ENCODE results near the gene SH2D5.

The SH2D5 gene

DNA sequence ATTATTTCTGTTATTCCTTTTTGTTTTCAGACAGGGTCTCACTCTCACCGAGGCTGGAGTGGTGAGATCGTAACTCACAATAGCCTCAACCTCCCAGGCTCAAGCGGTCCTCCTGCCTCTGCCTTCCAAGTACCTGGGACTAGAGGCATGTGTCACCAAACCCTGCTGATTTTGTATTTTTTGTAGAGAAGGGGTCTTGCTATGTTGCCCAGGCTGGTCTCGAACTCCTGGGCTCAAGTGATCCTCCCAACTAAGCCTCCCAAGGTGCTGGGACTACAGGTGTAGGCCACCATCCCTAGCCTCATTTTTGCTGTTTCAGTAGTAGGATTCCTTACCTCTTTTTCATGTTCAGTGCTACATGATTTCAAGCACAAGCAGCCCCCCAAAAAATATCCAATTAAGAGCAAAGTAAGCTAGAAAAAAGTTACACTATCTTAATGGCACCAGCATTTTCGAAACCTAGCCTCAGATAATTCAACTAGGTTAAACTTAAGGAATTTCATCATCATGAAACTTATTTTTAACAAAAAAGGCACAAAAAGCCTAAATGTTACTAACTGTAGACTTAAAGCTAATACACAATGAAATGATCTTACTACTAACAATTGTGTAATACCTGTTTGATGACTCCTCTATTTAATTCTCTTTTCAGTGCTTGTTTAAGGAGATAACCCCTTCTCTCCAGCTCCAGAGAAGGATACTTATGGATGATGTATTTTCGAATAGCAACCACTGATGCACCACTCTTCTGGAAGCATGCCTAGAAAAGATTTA is 38.0 kb upstream of the SH2D5 start:
- no peak for TF ChIP-seq ZBTB20 (tag by site-specific recombination; IDR thresholded peaks at IDR 0.05)
- peak; percentile 85 for TF ChIP-seq ZNF121 (tag by site-specific recombination; IDR thresholded peaks at IDR 0.05)
- ChIA-PET CTCF (interaction anchor here (0.7 to 1.0 kb wide), 2 partner anchors 28 to 74 kb away, joined by 3 to 4 read pairs; no protein-coding TSS in a partner anchor), POLR2A (interaction anchor here (4.9 kb wide), 1 partner anchor 16 kb away, joined by 22 read pairs; the partner anchor contains the start of gene HP1BP3)

DNA sequence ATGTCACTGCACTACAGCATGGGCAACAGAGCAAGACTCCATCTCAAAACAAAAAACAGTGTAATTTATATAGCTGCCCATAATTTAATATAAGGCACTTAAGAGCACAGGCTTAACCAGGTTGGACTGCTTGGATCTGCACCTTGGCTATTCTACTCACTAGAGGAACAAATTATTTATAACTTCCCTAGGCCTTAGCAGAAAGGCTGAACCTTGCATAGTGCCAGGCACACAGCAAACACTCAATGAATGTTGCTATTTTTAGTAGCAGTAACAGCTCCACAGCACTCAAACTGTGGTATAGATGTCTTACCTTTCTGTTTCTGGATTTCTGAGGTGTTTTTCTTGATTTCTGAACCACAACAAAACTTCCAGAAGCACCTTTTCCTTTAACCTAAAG is 34.8 kb upstream of the SH2D5 start:
- TF ChIP-seq, protein P1, sequence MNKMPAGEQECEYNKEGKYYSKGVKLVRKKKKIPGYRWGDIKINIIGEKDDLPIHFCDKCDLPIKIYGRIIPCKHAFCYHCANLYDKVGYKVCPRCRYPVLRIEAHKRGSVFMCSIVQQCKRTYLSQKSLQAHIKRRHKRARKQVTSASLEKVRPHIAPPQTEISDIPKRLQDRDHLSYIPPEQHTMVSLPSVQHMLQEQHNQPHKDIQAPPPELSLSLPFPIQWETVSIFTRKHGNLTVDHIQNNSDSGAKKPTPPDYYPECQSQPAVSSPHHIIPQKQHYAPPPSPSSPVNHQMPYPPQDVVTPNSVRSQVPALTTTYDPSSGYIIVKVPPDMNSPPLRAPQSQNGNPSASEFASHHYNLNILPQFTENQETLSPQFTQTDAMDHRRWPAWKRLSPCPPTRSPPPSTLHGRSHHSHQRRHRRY (tag by site-specific recombination; IDR thresholded peaks at IDR 0.05), result no peak
- TF ChIP-seq, protein P2, sequence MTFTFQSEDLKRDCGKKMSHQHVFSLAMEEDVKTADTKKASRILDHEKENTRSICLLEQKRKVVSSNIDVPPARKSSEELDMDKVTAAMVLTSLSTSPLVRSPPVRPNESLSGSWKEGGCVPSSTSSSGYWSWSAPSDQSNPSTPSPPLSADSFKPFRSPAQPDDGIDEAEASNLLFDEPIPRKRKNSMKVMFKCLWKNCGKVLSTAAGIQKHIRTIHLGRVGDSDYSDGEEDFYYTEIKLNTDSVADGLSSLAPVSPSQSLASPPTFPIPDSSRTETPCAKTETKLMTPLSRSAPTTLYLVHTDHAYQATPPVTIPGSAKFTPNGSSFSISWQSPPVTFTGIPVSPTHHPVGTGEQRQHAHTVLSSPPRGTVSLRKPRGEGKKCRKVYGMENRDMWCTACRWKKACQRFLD (tag by site-specific recombination; IDR thresholded peaks at IDR 0.05), result no peak
- no peak for TF ChIP-seq ZNF837 (tag by site-specific recombination; IDR thresholded peaks at IDR 0.05)
- TF ChIP-seq HIC1 (tag by site-specific recombination; IDR thresholded peaks at IDR 0.05), result no peak
- TF ChIP-seq HOXD13 (CRISPR knock-in tag; IDR thresholded peaks at IDR 0.05; ENCODE audit: borderline replicate concordance), result no peak
- no peak for TF ChIP-seq ZSCAN23 (tag by site-specific recombination; IDR thresholded peaks at IDR 0.05)
- TF ChIP-seq IKZF3 (tag by site-specific recombination; IDR thresholded peaks at IDR 0.05), result no peak
- TF ChIP-seq ZNF391 (tag by site-specific recombination; IDR thresholded peaks at IDR 0.05; ENCODE audit: borderline replicate concordance, low read depth), result no peak
- TF ChIP-seq, protein P3, sequence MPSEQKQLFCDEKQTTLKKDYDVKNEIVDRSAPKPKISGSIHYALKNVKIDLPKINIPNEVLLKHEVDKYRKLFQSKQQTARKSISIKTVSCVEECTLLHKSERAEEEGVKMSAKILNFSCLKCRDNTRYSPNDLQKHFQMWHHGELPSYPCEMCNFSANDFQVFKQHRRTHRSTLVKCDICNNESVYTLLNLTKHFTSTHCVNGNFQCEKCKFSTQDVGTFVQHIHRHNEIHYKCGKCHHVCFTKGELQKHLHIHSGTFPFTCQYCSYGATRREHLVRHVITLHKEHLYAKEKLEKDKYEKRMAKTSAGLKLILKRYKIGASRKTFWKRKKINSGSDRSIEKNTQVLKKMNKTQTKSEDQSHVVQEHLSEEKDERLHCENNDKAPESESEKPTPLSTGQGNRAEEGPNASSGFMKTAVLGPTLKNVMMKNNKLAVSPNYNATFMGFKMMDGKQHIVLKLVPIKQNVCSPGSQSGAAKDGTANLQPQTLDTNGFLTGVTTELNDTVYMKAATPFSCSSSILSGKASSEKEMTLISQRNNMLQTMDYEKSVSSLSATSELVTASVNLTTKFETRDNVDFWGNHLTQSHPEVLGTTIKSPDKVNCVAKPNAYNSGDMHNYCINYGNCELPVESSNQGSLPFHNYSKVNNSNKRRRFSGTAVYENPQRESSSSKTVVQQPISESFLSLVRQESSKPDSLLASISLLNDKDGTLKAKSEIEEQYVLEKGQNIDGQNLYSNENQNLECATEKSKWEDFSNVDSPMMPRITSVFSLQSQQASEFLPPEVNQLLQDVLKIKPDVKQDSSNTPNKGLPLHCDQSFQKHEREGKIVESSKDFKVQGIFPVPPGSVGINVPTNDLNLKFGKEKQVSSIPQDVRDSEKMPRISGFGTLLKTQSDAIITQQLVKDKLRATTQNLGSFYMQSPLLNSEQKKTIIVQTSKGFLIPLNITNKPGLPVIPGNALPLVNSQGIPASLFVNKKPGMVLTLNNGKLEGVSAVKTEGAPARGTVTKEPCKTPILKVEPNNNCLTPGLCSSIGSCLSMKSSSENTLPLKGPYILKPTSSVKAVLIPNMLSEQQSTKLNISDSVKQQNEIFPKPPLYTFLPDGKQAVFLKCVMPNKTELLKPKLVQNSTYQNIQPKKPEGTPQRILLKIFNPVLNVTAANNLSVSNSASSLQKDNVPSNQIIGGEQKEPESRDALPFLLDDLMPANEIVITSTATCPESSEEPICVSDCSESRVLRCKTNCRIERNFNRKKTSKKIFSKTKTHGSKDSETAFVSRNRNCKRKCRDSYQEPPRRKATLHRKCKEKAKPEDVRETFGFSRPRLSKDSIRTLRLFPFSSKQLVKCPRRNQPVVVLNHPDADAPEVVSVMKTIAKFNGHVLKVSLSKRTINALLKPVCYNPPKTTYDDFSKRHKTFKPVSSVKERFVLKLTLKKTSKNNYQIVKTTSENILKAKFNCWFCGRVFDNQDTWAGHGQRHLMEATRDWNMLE (tag by site-specific recombination; conservative IDR thresholded peaks at IDR 0.05; ENCODE audit: low read depth), result no peak
- no peak for TF ChIP-seq ZNF19 (tag by site-specific recombination; IDR thresholded peaks at IDR 0.05; ENCODE audit: low read depth)
- no peak for TF ChIP-seq ZNF223 (tag by site-specific recombination; IDR thresholded peaks at IDR 0.05)
- TF ChIP-seq ZNF521 (tag by site-specific recombination; IDR thresholded peaks at IDR 0.05), result no peak
- TF ChIP-seq ZNF510 (tag by site-specific recombination; IDR thresholded peaks at IDR 0.05; ENCODE audit: insufficient replicate concordance), result no peak
- no peak for TF ChIP-seq ZNF529 (tag by site-specific recombination; IDR thresholded peaks at IDR 0.05; ENCODE audit: insufficient replicate concordance)
- TF ChIP-seq ZBTB20 (tag by site-specific recombination; IDR thresholded peaks at IDR 0.05), result no peak
- no peak for TF ChIP-seq BCL11A (tag by site-specific recombination; IDR thresholded peaks at IDR 0.05; ENCODE audit: low read depth)
- CTCF ChIA-PET, result interaction anchor here (0.8 kb wide), 1 partner anchor 70 kb away, joined by 4 read pairs; no protein-coding TSS in a partner anchor
- no peaks in the 10 kb centered on the region for H3K4me1 ChIP-seq (ENCODE audit: control insufficient read depth, insufficient read depth, low read length)
- H3K9me3 ChIP-seq (ENCODE audit: control insufficient read depth, insufficient read depth, low read depth, low read length), result no peaks in the 10 kb centered on the region
- POLR2A ChIA-PET, result interaction anchor here (4.9 kb wide), 1 partner anchor 19 kb away, joined by 22 read pairs; the partner anchor contains the start of gene HP1BP3
- H3K4me3 ChIP-seq (ENCODE audit: low read depth, low read length), result no peak overlapping the region
- H3K36me3 ChIP-seq (ENCODE audit: control insufficient read depth in 2 of 2, insufficient read depth in 1 of 2, low read length in 2 of 2), result peaks cover 94 to 98% of the 10 kb centered on the region in 2 experiments
- no peak overlapping the region for H3K27ac ChIP-seq (ENCODE audit: extremely low read depth, low read depth, low read length)

More for the DNA sequence above, 38.0 kb upstream of the SH2D5 start:
- Histone ChIP-seq H3K27ac (ENCODE audit: extremely low read depth, low read depth, low read length) (no peak overlapping the region), H3K9me3 (ENCODE audit: control insufficient read depth, insufficient read depth, low read depth, low read length) (no peaks in the 10 kb centered on the region), H3K36me3 (ENCODE audit: control insufficient read depth in 2 of 2, insufficient read depth in 1 of 2, low read length in 2 of 2) (peaks cover 94 to 97% of the 10 kb centered on the region in 2 experiments), H3K4me3 (ENCODE audit: low read depth, low read length) (no peak overlapping the region), H3K4me1 (ENCODE audit: control insufficient read depth, insufficient read depth, low read length) (no peaks in the 10 kb centered on the region)
